GM06990 (cell line): Measurements from ENCODE around the gene RNU1-4.
"Not testable (repeated sequence)": the region's sequence is repeated elsewhere in the genome, so short reads cannot be mapped to it uniquely, and the experiment has no call there.

Source experiments
- DNase-seq: peaks from one replicate; pipeline ENCODE4 v3.0.0-alpha.2; 2011; ENCODE audit not compliant: insufficient read length; ENCODE audit errors: extremely low read depth
- H3K27me3 ChIP-seq: replicated peaks from 2 replicates; pipeline ENCODE4 v1.6.0; 2011; ENCODE audit warnings: low read length; ENCODE audit not compliant: control insufficient read depth, insufficient read depth
- H3K36me3 ChIP-seq: 2 replicates; pipeline ENCODE4 v1.5.1; 2011; ENCODE audit warnings: low read length; ENCODE audit not compliant: control insufficient read depth, insufficient read depth
- H3K4me3 ChIP-seq: replicated peaks from 2 replicates; pipeline ENCODE4 v1.5.1; 2011; ENCODE audit warnings: low read depth, mild to moderate bottlenecking, control low read depth, low read length

RNU1-4 gene

GRCh38 chr1:16740047-16740964 lies at the start of gene RNU1-4:
Gene RNU1-4, plus strand, starts transcription at chr1:16740516.
- not testable (repeated sequence) for H3K27me3 ChIP-seq, H3K4me3 ChIP-seq, H3K36me3 ChIP-seq, DNase-seq

GRCh38 chr1:16690971-16691682 lies 49.2 kb upstream of the RNU1-4 start:
- not testable (repeated sequence) for H3K4me3 ChIP-seq, DNase-seq, H3K36me3 ChIP-seq, H3K27me3 ChIP-seq

- not testable (repeated sequence) for H3K27me3 ChIP-seq, H3K36me3 ChIP-seq, DNase-seq, H3K4me3 ChIP-seq
Measured at GRCh38 chr1:16692283-16692682, 48.0 kb upstream of the RNU1-4 start.

- not testable (repeated sequence) for H3K4me3 ChIP-seq, H3K27me3 ChIP-seq, H3K36me3 ChIP-seq, DNase-seq
Measured at GRCh38 chr1:16692717-16693448, 47.4 kb upstream of the RNU1-4 start.

- H3K4me3 ChIP-seq, DNase-seq, H3K27me3 ChIP-seq, H3K36me3 ChIP-seq: not testable (repeated sequence)
Measured at GRCh38 chr1:16693449-16694307, 46.6 kb upstream of the RNU1-4 start.

- H3K36me3 ChIP-seq, H3K4me3 ChIP-seq, DNase-seq, H3K27me3 ChIP-seq: not testable (repeated sequence)
Measured at GRCh38 chr1:16694308-16694702, 46.0 kb upstream of the RNU1-4 start.

- DNase-seq: not testable (repeated sequence)
Measured at GRCh38 chr1:16696507-16697150, 43.7 kb upstream of the RNU1-4 start.

GRCh38 chr1:16697152-16697551 lies 43.2 kb upstream of the RNU1-4 start:
- DNase-seq, H3K27me3 ChIP-seq, H3K4me3 ChIP-seq, H3K36me3 ChIP-seq: not testable (repeated sequence)

More at GRCh38 chr1:16696507-16697150, 43.7 kb upstream of the RNU1-4 start:
- not testable (repeated sequence) for H3K4me3 ChIP-seq, H3K36me3 ChIP-seq, H3K27me3 ChIP-seq

GRCh38 chr1:16699440-16699839 lies 40.9 kb upstream of the RNU1-4 start:
- not testable (repeated sequence) for H3K27me3 ChIP-seq, H3K4me3 ChIP-seq, DNase-seq

GRCh38 chr1:16700138-16700895 lies 40.0 kb upstream of the RNU1-4 start:
- H3K27me3 ChIP-seq, H3K36me3 ChIP-seq, H3K4me3 ChIP-seq, DNase-seq: not testable (repeated sequence)

More at GRCh38 chr1:16699440-16699839, 40.9 kb upstream of the RNU1-4 start:
- H3K36me3 ChIP-seq: not testable (repeated sequence)

- not testable (repeated sequence) for H3K4me3 ChIP-seq
Measured at GRCh38 chr1:16701189-16701588, 39.1 kb upstream of the RNU1-4 start.

GRCh38 chr1:16702280-16702679 lies 38.0 kb upstream of the RNU1-4 start:
- H3K4me3 ChIP-seq, H3K36me3 ChIP-seq, DNase-seq, H3K27me3 ChIP-seq: not testable (repeated sequence)

More at GRCh38 chr1:16701189-16701588, 39.1 kb upstream of the RNU1-4 start:
- not testable (repeated sequence) for H3K36me3 ChIP-seq, DNase-seq, H3K27me3 ChIP-seq
